Uterus (tissue), 4 donors: Measurements from ENCODE around the gene CCDC158. TPM values are rescaled to one million over a fixed set of nuclear protein-coding genes. Genes with fewer than 3 reads are reported as not detected.
"Not testable (repeated sequence)": the region's sequence is repeated elsewhere in the genome, so short reads cannot be mapped to it uniquely, and the experiment has no call there.

Experiments
- DNase-seq, 2 donors: peaks; one replicate each; pipeline ENCODE4 v3.0.0-alpha.2; 2019 to 2020
- H3K27ac ChIP-seq, 2 donors: fragments of 200-600 bp; sonication (generic); 1 replicate in 1 of 2; 2 replicates in 1 of 2; pipeline ENCODE4 v1.5.1; 2016 to 2018
- H3K27me3 ChIP-seq, 2 donors: fragments of 200-600 bp; sonication (generic); one replicate each; pipeline ENCODE4 v1.5.1; 2018 to 2019; ENCODE audit warnings: control low read depth in 1 of 2
- H3K36me3 ChIP-seq, 2 donors: fragments of 200-600 bp; sonication (generic); one replicate each; pipeline ENCODE4 v1.5.1; 2019; ENCODE audit warnings: control low read depth in 1 of 2
- H3K4me1 ChIP-seq, 2 donors: fragments of 200-600 bp; sonication (generic); one replicate each; pipeline ENCODE4 v1.5.1; 2018 to 2019; ENCODE audit warnings: control low read depth in 1 of 2
- H3K4me3 ChIP-seq, 2 donors: fragments of 200-600 bp; sonication (generic); 1 replicate in 1 of 2; 2 replicates in 1 of 2; pipeline ENCODE4 v1.5.1; 2018 to 2019; ENCODE audit warnings: mild to moderate bottlenecking in 1 of 2
- H3K9me3 ChIP-seq, 2 donors: fragments of 200-600 bp; sonication (generic); one replicate each; pipeline ENCODE4 v1.5.1; 2019; ENCODE audit warnings: control low read depth in 1 of 2
- CTCF ChIP-seq, 4 experiments: fragments of 200-600 bp in 2 of 4; fragments of 450-650 bp in 2 of 4; sonication (generic) in 2 of 4; IDR thresholded peaks; one replicate each; pipeline ENCODE4 v1.5.1; 2016 to 2019; ENCODE audit warnings: antibody characterized with exemption in 4 of 4, mild to moderate bottlenecking in 2 of 4, moderate library complexity in 1 of 4
- POLR2A ChIP-seq, 2 donors: fragments of 450-650 bp; IDR thresholded peaks; one replicate each; pipeline ENCODE4 v1.6.1; 2016; ENCODE audit warnings: antibody characterized with exemption in 2 of 2, mild to moderate bottlenecking in 1 of 2, moderate library complexity in 1 of 2
- intact Hi-C: fragments of 100-400 bp; cut with DNase I; formaldehyde crosslinking; loops from one replicate; pipeline ENCODE4 v1.15.1; 2023; ENCODE audit warnings: low total_unique reads
- total RNA-seq, 4 donors: library from RNA; depleted of rRNA in 3 of 4; stranded (reverse); fragments of >200 nt in 3 of 4; gene quantifications; one replicate each; pipeline versions ENCODE4 v1.1.0 to v1.2.4, GENCODE V29; 2014 to 2023
- donor health status: DM: yes; HTN: yes; CAD: no.

Gene CCDC158
- total RNA-seq, 4 donors from 2014 or later: under 0.01 to 2.2 (median 0.34) TPM; not detected in 1

- H3K27me3 ChIP-seq: no peaks in the 10 kb centered on the region
- H3K27ac ChIP-seq: no peak overlapping the region
- no peaks in the 10 kb centered on the region for H3K4me1 ChIP-seq
- H3K4me3 ChIP-seq: no peak overlapping the region
- intact Hi-C loops: no loop called here
- peak in 3 of 4 experiments; percentile 23 to 50 (median 35) for TF ChIP-seq CTCF (IDR thresholded peaks at IDR 0.05)
- TF ChIP-seq POLR2A (IDR thresholded peaks at IDR 0.05): no peak
- no peaks in the 10 kb centered on the region for H3K9me3 ChIP-seq
- no peaks in the 10 kb centered on the region for H3K36me3 ChIP-seq
- no peak for DNase-seq
These were observed 9.8 kb upstream of the CCDC158 start for GRCh38 chr4:76430519-76431388.

DNA sequence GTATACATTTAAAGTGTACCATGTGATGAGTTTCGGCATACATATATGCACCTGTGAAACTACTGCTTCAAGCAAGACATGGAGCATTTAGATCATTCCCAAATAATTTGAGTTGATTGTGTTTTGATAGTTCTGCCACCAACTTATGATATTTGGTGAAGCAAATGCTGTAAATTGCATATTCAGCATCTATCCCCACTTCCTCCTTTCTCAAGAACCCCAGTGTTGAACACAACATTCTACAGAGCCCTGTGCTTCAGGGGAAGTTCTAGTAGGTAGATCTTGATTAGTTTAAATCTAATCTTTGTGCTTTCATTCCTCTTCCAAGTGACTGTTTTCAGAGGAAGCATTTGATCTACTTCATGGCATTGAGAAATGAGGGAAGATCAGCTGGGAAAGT is 8.7 kb upstream of the CCDC158 start:
- Histone ChIP-seq H3K27ac (no peak overlapping the region), H3K4me1 (no peaks in the 10 kb centered on the region), H3K9me3 (no peaks in the 10 kb centered on the region), H3K27me3 (no peaks in the 10 kb centered on the region), H3K36me3 (no peaks in the 10 kb centered on the region), H3K4me3 (no peak overlapping the region)
- DNase-seq: no peak
- no peak for TF ChIP-seq POLR2A (IDR thresholded peaks at IDR 0.05)
- no peak for TF ChIP-seq CTCF (IDR thresholded peaks at IDR 0.05)
- intact Hi-C loops: no loop called here

DNA sequence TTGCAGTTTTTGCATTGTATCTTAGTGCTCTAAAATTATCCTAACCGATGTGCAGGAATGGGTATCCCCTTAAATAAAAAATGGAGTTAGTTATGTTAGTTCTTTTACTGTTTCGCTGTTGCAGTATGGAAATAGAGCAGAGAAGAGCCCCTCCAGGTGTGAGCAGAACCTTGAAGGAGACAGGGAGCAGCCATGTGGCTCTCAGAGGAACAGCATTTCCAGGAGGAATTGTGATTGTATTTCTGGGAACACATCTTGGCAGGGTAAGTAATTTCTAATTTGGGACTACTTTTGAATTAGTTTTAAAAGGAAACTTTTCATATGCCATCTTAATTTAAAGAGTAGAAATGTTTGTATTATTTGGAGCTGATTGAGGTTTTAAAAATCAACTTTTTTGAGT is 5.3 kb upstream of the CCDC158 start:
- H3K27ac ChIP-seq: no peak overlapping the region
- TF ChIP-seq CTCF (IDR thresholded peaks at IDR 0.05) (no peak), POLR2A (IDR thresholded peaks at IDR 0.05) (no peak)
- no peak overlapping the region for H3K4me3 ChIP-seq
- DNase-seq: no peak
- intact Hi-C loops: no loop called here
- no peaks in the 10 kb centered on the region for H3K9me3 ChIP-seq
- no peaks in the 10 kb centered on the region for H3K36me3 ChIP-seq
- H3K4me1 ChIP-seq: no peaks in the 10 kb centered on the region
- H3K27me3 ChIP-seq: no peaks in the 10 kb centered on the region

GRCh38 chr4:76423159-76423558 is 2.2 kb upstream of the CCDC158 start:
- H3K9me3 ChIP-seq, H3K27ac ChIP-seq, intact Hi-C loops, H3K4me3 ChIP-seq, H3K36me3 ChIP-seq, H3K27me3 ChIP-seq, DNase-seq, H3K4me1 ChIP-seq: not testable (repeated sequence)

- no peaks in the 10 kb centered on the region for H3K27me3 ChIP-seq
- H3K9me3 ChIP-seq: no peaks in the 10 kb centered on the region
- intact Hi-C loops: no loop called here
- no peak for TF ChIP-seq POLR2A (IDR thresholded peaks at IDR 0.05)
- no peak for TF ChIP-seq CTCF (IDR thresholded peaks at IDR 0.05)
- H3K27ac ChIP-seq: no peak overlapping the region
- H3K4me3 ChIP-seq: peak overlapping the region in 1 of 2 donors; percentile 47
- no peaks in the 10 kb centered on the region for H3K4me1 ChIP-seq
- DNase-seq: no peak
- H3K36me3 ChIP-seq: no peaks in the 10 kb centered on the region
These were observed 666 bp downstream of the CCDC158 start for GRCh38 chr4:76420188-76420761.
